Fibroblast of skin of scalp (primary cell): Measurements from ENCODE around the gene HEBP2. TPM values are rescaled to one million over a fixed set of nuclear protein-coding genes. Genes with fewer than 3 reads are reported as not detected.
A peak's percentile ranks its signal among the peaks of the same experiment; 100 is the strongest.
"Not testable (repeated sequence)": the region's sequence is repeated elsewhere in the genome, so short reads cannot be mapped to it uniquely, and the experiment has no call there.

Source experiments
- DNase-seq: peaks from one replicate; pipeline ENCODE4 v3.0.0-alpha.2; 2013
- polyA plus RNA-seq, 2 experiments: library from polyadenylated mRNA; unstranded; fragments of 120-200 nt; gene quantifications; one replicate each; pipeline ENCODE4 v1.2.1, GENCODE V29; 2013; ENCODE audit not compliant: insufficient read length in 2 of 2

Gene HEBP2, protein sequence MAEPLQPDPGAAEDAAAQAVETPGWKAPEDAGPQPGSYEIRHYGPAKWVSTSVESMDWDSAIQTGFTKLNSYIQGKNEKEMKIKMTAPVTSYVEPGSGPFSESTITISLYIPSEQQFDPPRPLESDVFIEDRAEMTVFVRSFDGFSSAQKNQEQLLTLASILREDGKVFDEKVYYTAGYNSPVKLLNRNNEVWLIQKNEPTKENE
- polyA plus RNA-seq (2013, experiment 1 of 2; ENCODE audit: insufficient read length), result 30.5 TPM
- polyA plus RNA-seq (2013, experiment 2 of 2; ENCODE audit: insufficient read length), result 32.9 TPM

DNA sequence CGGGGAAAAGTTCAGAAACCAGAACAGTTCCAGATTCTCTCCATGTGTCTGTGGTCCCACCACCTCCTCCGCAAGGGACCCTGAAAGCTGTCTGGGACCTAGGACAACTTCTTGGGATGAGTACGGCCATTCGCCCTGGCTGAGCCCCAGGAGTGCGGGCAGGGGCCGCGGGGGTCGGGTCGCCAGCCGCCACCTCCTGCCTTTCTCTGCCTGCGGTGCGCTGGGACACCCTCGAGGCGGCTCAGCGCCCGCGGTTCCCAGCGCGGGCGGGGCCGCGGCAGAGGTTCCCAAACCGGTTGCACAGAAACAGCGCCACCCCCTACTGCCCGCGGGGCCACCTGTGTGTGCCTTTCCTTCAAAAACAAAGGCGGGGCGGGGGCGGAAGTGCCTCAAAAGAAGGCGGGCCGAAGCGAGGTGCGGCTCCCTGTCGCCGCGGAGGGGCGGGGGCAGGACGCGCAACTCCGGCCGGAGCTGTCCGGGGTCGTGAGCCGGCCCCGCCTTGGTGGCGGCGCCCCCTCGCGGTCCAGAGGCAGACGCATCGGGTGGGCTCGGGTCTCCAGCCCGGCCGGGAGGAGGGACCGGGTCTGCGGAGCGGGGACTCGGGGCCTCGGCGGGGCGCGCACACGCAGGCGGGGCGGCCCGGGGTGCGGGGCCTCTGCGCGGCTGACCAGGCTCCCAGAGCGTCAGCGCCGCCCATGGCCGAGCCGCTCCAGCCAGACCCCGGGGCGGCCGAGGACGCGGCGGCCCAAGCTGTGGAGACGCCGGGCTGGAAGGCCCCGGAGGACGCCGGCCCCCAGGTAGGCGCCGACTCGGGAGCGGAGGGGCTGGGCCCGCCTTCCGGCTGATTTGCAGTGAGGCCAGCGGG, at the start of gene HEBP2:
Gene HEBP2 (plus strand): TSS at position 423 of the 865 bp plus-strand sequence. CDS start 273 bp downstream, at position 696.
- peak; percentile 78 for DNase-seq

DNA sequence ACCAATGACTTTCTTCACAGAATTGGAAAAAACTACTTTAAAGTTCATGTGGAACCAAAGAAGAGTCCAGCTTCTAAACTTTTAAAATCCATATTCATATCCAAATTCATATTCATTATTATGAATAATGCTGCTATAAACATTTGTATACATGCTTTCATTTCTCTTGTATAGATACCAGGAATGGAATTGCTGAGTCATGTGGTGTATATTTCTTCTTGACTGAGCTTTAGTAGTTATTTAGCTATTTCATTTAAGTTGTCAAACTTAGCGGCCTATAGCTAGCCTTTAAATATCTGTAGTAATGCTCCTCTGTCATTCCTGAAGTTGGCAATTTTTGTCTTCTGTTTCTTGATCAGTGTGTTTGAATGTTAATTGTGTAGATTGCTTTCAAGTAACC, 46.1 kb upstream of the HEBP2 start:
- DNase-seq, result no peak

DNA sequence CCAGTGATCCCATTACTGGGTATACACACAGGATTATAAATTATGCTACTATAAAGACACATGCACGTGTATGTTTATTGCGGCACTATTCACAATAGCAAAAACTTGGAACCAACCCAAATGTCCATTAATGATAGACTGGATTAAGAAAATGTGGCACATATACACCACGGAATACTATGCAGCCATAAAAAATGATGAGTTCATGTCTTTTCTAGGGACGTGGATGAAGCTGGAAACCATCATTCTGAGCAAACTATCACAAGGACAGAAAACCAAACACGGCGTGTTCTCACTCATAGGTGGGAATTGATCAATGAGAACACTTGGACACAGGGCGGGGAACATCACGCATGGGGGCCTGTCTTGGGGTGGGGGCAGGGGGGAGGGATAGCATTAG, 35.3 kb upstream of the HEBP2 start:
- DNase-seq, result not testable (repeated sequence)

DNA sequence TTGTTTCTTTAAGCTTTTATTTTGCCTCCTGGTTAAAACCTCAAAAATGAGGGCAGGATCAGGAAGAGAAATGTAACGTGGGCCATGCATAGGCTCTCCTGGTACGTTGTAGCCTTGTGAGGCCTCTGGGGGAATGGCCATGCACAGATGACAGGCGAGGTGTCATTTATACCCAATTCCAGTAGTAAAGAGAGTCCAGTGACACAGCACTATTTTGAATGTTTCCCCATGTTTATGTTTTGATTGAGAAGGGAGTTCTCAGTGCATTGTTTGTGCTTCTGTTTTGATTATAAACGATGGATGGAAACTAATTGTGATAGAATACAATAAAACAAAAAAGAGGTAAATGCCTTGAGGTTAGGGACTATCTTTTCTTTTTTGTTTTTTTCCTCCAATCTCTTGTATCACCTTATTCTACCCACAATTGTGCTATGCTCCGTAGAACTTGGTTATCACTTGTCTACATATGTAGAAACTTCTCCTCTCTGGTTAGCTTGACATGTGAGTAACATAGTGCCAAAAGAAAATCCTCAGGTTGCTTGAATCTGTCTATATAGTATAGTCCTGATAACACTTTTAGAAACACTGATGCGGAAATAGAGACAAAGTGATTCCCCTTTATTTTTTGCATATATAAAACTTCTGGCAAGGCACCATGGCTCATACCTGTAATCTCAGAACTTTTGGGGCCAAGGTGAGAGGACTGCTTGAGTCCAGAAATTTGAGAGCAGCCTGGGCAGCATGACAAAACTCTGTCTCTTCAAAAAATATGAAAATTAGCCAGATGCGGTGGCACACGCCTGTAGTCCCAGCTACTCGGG, 33.2 kb upstream of the HEBP2 start:
- no peak for DNase-seq

DNA sequence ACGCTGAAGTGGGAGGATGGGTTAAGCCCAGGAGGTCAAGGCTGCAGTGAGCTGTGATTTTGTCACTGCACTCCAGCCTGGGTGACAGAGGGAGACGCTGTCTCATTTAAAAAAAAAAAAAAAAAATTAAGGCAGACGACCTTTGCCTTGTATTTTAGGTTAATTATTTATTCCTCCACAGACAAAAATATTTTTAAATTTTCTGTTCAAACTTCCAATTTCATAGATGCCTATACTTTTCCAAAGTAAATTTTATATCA, 32.6 kb upstream of the HEBP2 start:
- no peak for DNase-seq

DNA sequence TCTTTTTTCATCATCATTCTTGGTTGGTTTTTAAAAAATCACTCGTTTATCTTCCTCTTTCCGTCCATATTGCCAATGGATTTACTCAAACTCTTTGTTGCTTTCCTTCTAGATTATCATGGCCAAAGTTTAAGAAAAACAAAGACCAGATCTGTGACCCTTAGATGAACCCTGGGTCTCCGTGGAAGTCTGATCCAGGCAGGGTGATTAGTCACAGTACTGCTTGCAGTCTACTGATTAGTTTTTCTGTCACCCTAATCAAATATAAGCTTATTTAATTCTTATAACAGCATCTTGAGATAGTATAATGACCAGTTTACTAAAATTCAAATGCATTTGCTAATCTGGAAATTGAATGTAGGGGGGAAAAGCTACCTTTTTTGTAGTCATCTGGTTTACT, 32.3 kb upstream of the HEBP2 start:
- no peak for DNase-seq

DNA sequence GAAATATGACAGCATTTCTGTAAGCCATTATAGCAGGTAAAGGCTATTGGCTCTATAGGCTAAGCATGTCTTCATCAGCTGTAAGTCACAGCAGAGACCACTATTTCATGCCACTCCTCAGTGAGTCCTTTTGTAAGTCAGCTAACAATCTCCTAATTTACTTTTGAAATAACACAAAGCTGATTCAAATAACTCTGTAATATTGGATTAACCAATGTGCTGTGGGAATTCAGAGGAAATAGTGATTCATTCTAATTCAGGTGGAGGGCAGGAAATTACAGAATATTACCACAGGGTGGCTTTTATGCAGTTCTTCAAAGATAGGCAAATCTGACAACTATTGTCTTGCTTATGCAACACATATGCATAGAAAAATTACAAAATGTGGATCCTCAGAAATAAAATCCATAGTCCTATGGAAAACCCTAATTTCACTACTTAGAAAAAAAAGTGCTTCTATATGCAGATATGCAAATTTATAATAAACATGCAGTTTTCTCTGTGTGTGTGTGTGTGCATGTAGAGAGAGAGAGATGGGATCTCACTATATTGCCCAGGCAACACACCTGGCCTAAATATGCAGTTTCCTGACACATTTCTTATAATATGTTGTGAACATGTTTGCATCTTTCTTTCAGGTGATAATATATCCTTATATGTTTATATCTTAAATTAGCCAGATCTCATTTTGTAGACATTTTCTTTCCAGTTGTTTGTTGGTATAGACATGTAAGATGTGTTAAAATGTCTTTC, 31.1 kb upstream of the HEBP2 start:
- DNase-seq, result no peak

DNA sequence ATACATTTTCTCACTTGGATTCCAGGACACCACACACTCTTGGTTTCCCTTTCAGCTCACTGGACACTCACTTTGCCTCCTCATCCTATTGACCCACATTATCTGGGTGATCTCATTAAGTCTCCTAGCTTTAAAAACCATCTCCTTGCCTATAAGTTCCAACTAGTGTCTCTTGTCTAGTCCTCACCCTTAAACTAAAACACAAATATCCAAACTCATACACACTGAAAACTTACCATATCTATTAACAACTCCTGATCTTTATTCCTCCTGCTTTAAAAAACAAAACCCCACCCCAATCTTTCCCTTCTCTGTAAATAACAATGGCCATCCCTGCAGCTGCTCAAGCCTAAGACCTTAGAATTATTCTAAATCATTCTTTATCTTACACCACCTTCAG, 29.8 kb upstream of the HEBP2 start:
- no peak for DNase-seq

DNA sequence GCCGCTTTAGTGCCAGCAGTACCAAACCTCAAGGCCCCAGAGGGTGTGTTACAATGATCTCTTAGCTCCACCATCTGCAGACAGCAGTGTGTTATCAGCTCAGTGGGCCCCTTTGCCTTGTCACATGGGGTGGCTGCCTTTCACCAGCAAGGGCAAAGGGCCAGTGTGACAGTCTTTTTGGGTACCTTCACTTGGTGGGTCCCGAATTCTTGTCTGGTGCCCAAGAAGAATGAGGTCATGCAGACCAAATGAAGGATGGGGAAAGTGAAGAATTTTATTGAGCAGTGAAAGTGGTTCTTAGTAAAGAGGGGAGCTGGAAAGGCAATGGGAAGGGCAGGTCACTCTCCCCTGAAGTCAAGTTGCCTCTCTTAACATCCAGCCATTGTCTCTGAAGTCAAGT, 29.2 kb upstream of the HEBP2 start:
- no peak for DNase-seq

DNA sequence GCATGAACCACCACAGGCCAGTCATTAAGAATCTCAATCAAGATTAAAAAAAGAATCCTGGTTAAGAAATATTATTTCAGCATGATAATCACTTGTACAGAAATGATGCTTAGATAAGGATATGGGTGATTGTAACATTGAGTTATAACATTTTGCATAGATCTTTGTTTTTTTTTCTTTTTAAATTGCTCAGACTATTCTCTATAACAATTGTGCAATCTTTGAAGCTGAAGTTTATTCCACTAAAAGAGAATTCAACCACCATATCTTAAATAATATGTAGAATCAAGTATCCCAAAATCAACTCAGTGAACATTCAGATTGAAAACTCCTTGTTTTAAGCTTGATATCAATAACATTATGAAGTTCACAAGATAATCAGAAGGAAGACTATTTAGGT, 27.0 kb upstream of the HEBP2 start:
- no peak for DNase-seq

DNA sequence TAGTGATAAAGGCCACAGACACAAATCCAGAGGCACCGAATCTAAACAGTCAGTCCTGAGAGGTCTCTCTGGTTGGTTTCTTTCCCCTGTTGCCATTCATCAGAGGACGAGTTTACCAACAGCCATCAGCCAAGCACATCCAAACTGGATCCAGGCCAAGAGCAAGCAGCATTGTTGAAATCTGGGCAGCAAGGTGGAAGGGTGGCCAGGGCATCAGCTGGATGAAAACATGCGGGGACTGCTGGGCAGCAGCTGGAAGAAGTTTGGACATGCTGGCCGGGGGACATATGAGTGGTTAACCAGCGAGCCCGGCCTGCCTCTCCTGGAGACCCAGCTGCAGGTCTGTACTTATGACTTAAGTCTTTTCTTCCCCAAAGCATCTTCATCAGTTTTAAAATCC, 26.2 kb upstream of the HEBP2 start, which contains the start of gene SMIM28:
Gene SMIM28 (plus strand): TSS at position 62 of the 400 bp plus-strand sequence. CDS start 168 bp downstream, at position 230.
- DNase-seq, result no peak

DNA sequence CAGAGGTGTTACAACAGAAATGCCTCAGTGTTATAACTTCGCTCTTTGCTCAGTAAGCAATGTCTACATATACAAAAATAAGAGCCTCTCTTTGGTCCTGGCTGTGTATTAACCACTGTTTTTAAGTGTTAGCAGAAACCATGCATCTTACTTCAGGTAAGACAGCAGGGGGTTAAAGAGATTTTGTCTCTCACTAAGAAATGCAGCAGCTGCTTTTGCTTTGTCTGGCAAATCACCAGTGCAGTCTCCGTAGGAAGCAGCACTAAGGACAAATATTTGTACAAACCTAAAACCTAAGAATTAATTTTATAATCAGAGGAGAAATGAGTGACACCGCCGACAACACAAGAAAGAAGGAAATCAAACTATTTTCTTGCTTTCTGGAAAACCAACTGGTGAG, 25.6 kb upstream of the HEBP2 start:
- no peak for DNase-seq

DNA sequence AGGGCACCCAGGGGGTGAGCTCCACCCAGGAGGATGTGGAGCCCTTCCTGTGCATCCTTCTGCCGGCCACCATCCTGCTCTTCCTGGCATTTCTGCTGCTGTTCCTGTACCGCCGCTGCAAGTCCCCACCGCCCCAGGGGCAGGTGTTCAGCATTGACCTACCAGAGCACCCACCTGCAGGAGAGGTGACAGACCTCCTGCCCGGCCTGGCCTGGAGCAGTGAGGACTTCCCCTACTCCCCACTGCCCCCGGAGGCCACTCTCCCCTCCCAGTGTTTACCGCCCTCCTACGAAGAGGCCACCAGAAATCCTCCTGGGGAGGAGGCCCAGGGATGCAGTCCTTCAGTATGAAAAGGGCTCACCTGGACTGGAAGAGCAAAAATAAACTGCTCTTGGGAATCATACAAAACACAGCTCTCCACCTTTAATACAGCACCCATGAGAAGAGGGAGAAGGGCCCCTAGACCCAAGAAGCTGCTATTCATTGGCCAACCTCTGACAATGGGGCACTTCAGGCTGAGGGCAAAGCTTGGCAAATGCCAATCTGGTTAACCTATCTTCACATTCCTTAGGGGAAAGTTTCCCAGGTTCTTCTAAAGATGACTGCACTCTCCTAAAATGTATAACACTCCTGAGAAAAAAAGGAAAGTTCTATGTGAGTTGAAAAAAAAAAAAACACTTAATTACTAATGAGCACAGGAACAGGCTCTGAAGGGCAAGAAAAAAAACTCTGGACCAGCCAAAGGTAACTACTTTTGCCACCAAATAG, 21.3 kb upstream of the HEBP2 start:
- DNase-seq, result no peak

DNA sequence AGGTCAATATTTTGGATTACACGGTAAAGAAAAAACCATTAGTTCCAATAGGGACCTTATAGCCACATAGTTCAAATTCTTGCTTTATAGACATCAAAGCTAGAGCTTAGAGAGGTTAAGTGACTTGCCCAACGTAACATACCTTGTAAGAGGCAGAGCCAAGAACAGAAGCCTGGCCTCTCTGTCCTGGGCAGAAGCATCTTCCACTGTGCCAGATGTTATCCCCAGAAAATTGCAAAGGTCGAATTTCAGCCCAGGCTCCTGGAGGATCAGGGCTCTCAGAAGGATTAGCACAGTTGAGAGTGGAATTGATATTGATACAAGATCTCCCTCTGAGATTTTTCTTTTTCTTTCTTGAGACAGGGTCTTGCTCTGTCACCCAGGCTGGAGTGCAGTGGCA, 20.2 kb upstream of the HEBP2 start:
- DNase-seq, result no peak

DNA sequence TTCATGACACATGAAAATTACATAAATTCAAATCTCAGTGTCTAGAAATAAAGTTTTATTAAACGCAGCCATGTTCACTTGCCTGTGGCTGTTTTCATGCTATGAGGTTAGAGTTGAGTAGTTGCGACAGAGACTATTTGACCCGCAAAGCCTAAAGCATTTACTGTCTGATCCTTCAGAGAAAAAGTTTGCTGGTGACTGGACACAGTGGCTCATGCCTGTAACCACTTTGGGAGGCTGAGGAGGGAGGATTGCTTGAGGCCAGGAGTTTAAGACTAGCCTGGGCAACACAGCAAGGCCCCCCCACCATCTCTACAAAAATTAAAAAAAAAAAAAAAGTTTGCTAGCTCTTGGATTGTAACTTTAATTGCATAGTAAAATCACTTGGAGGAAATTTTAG, 17.1 kb upstream of the HEBP2 start:
- no peak for DNase-seq

DNA sequence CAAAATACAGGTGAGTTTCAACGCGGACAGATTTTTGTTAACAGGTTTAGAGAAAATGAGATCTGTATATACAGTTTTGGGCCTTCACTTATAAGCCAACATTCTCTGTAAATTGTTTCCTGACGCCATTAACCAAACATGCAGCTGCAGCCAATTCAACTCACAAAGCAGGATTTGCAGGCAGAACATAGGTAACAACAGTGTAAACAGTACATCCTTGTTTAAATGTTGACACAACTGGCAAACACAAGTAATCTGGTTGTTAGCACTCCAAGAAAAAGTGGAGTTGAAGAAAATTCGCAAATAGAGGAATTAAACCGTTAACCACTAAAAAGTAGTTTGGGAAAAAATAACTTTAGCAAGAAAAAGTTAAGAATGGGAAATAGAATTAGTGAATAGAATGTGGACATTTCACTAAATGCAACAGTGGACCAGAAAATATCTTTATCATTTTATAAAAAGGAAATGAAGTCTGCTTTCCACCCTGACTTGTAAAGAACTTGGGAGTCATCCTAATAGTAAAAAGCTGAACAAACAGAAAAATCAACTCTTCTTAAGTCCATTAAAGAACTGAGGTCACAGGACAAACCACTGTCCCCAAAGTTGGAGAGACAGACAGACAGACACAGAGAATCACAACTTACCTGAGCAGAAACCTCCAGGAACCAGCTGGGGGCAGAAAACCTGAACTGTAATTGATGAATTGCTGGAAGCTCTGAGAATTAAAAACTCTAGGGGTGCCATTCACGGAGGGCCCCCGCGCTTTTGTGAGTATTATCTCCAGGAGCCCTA, 16.2 kb upstream of the HEBP2 start:
- DNase-seq, result no peak

DNA sequence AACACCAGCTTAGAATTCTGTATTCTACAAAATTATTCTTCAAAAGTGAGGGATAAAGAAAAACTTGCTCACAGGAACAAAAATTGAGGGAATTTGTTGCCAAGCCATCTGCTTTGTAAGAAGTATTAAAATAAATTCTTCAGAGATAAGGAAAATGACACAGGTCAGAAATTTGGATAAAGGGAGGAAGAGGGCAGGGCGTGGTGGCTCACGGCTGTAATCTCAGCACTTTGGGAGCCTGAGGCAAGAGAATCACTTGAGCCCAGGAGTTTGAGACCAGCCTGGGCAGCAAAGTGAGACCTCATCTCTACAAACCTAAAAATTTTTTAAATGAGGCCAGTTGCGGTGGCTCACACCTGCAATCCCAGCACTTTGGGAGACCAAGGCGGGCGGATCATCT, 14.5 kb upstream of the HEBP2 start:
- DNase-seq, result no peak

DNA sequence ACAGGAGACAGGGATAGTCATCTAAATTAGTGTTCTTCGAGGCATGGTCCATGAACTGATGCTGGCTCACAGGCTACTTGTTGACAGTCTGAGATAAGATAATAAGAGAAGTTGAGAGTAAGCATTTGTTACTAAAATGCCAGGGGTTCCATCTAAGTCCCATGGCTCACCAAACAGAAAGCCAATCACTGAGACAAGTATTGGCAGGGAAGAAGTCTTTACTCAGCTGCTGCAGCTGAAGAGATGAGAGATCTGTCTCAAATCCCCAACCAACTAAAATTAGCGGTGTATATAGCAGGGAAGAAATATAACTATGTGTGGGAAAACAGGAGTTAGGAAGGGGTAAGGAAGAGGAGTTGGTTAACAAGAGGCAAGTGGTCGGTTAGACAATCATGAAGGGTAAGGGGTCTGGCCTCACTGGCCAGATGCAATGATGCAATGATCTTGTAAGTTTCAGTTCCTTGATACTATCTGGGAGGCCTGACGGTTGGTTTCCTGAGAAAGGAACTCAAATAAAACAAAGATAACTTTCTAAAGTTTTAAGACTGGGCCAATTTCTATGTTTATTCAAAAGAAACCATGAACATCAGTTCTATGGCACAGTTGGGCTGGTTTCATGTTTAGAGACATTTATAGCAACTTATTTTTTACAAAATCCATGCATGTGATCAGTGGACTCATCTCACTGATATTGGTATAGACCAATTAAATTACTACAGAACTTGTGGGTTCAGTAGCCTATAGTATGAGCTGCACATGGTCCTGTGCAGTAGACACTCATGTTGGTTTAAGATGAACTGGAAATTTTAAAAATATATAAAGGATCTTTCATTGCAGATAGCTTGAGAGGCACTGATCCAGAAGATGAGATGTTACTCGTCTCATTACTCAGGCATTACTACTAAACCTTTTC, 9.9 kb upstream of the HEBP2 start:
- no peak for DNase-seq

DNA sequence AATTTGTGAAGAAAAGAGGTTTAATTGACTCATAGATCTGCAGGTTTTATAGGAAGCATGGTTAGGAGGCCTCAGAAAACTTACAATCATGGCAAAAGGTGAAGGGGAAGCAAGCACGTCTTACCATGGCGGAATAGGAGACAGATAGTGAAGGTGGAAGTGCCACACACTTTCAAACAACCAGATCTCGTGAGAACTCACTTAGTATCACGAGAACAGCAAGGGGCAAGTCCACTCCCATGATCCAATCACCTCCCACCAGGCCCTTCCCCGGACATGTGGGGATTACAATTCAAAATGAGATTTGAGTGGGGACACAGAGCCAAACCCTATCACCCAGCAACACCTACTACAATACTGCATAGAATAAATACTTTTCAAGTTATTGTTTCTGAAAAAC, 7.3 kb upstream of the HEBP2 start:
- no peak for DNase-seq
